Measurements from ENCODE around the gene PLEKHA4. TPM values are rescaled to one million over a fixed set of nuclear protein-coding genes. Genes with fewer than 3 reads are reported as not detected.

The PLEKHA4 gene
- total RNA-seq, 1 donor: 6.0 TPM

GRCh38 chr19:48844472-48844871 is 23.9 kb downstream of the PLEKHA4 start:
- DNase-seq (ENCODE audit: low read depth): peak; percentile 71
- peak; percentile 28 for TF ChIP-seq CTCF (IDR thresholded peaks at IDR 0.05; ENCODE audit: insufficient read depth, low read depth, low read length)
- no peak overlapping the region for H3K4me3 ChIP-seq (ENCODE audit: low read depth, low read length)

GRCh38 chr19:48842789-48843162 is 25.6 kb downstream of the PLEKHA4 start:
- no peak overlapping the region for H3K4me3 ChIP-seq (ENCODE audit: low read depth, low read length)
- DNase-seq (ENCODE audit: low read depth): peak; percentile 60
- TF ChIP-seq CTCF (IDR thresholded peaks at IDR 0.05; ENCODE audit: insufficient read depth, low read depth, low read length): peak; percentile 76

GRCh38 chr19:48841571-48841970 is 26.8 kb downstream of the PLEKHA4 start:
- H3K4me3 ChIP-seq (ENCODE audit: low read depth, low read length): no peak overlapping the region
- DNase-seq (ENCODE audit: low read depth): no peak
- no peak for TF ChIP-seq CTCF (IDR thresholded peaks at IDR 0.05; ENCODE audit: insufficient read depth, low read depth, low read length)

- H3K4me3 ChIP-seq (ENCODE audit: low read depth, low read length): no peak overlapping the region
- DNase-seq (ENCODE audit: low read depth): no peak
- no peak for TF ChIP-seq CTCF (IDR thresholded peaks at IDR 0.05; ENCODE audit: insufficient read depth, low read depth, low read length)
These were observed 27.4 kb downstream of the PLEKHA4 start for GRCh38 chr19:48841047-48841446.

- no peak for DNase-seq (ENCODE audit: low read depth)
- H3K4me3 ChIP-seq (ENCODE audit: low read depth, low read length): no peak overlapping the region
- no peak for TF ChIP-seq CTCF (IDR thresholded peaks at IDR 0.05; ENCODE audit: insufficient read depth, low read depth, low read length)
These were observed 30.7 kb downstream of the PLEKHA4 start for GRCh38 chr19:48837687-48838086.

GRCh38 chr19:48837051-48837524 is 31.3 kb downstream of the PLEKHA4 start:
- peak; percentile 87 for DNase-seq (ENCODE audit: low read depth)
- H3K4me3 ChIP-seq (ENCODE audit: low read depth, low read length): peak overlapping the region; percentile 64
- no peak for TF ChIP-seq CTCF (IDR thresholded peaks at IDR 0.05; ENCODE audit: insufficient read depth, low read depth, low read length)
